ENCODE results near the gene FAM174B. TPM values are rescaled to one million over a fixed set of nuclear protein-coding genes. Genes with fewer than 3 reads are reported as not detected.

Gene FAM174B
- total and polyA plus RNA-seq, 2 experiments from 2014 or later, result 15.0 to 21.8 TPM

GRCh38 chr15:92570391-92570790 lies 85.2 kb downstream of the FAM174B start (continued):
- TF ChIP-seq, protein P1, sequence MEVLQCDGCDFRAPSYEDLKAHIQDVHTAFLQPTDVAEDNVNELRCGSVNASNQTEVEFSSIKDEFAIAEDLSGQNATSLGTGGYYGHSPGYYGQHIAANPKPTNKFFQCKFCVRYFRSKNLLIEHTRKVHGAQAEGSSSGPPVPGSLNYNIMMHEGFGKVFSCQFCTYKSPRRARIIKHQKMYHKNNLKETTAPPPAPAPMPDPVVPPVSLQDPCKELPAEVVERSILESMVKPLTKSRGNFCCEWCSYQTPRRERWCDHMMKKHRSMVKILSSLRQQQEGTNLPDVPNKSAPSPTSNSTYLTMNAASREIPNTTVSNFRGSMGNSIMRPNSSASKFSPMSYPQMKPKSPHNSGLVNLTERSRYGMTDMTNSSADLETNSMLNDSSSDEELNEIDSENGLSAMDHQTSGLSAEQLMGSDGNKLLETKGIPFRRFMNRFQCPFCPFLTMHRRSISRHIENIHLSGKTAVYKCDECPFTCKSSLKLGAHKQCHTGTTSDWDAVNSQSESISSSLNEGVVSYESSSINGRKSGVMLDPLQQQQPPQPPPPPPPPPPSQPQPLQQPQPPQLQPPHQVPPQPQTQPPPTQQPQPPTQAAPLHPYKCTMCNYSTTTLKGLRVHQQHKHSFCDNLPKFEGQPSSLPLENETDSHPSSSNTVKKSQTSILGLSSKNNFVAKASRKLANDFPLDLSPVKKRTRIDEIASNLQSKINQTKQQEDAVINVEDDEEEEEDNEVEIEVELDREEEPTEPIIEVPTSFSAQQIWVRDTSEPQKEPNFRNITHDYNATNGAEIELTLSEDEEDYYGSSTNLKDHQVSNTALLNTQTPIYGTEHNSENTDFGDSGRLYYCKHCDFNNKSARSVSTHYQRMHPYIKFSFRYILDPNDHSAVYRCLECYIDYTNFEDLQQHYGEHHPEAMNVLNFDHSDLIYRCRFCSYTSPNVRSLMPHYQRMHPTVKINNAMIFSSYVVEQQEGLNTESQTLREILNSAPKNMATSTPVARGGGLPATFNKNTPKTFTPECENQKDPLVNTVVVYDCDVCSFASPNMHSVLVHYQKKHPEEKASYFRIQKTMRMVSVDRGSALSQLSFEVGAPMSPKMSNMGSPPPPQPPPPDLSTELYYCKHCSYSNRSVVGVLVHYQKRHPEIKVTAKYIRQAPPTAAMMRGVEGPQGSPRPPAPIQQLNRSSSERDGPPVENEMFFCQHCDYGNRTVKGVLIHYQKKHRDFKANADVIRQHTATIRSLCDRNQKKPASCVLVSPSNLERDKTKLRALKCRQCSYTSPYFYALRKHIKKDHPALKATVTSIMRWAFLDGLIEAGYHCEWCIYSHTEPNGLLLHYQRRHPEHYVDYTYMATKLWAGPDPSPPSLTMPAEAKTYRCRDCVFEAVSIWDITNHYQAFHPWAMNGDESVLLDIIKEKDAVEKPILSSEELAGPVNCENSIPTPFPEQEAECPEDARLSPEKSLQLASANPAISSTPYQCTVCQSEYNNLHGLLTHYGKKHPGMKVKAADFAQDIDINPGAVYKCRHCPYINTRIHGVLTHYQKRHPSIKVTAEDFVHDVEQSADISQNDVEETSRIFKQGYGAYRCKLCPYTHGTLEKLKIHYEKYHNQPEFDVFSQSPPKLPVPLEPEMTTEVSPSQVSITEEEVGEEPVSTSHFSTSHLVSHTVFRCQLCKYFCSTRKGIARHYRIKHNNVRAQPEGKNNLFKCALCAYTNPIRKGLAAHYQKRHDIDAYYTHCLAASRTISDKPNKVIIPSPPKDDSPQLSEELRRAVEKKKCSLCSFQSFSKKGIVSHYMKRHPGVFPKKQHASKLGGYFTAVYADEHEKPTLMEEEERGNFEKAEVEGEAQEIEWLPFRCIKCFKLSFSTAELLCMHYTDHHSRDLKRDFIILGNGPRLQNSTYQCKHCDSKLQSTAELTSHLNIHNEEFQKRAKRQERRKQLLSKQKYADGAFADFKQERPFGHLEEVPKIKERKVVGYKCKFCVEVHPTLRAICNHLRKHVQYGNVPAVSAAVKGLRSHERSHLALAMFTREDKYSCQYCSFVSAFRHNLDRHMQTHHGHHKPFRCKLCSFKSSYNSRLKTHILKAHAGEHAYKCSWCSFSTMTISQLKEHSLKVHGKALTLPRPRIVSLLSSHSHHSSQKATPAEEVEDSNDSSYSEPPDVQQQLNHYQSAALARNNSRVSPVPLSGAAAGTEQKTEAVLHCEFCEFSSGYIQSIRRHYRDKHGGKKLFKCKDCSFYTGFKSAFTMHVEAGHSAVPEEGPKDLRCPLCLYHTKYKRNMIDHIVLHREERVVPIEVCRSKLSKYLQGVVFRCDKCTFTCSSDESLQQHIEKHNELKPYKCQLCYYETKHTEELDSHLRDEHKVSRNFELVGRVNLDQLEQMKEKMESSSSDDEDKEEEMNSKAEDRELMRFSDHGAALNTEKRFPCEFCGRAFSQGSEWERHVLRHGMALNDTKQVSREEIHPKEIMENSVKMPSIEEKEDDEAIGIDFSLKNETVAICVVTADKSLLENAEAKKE (CRISPR knock-in tag; IDR thresholded peaks at IDR 0.05), result no peak
- TF ChIP-seq, protein P2, sequence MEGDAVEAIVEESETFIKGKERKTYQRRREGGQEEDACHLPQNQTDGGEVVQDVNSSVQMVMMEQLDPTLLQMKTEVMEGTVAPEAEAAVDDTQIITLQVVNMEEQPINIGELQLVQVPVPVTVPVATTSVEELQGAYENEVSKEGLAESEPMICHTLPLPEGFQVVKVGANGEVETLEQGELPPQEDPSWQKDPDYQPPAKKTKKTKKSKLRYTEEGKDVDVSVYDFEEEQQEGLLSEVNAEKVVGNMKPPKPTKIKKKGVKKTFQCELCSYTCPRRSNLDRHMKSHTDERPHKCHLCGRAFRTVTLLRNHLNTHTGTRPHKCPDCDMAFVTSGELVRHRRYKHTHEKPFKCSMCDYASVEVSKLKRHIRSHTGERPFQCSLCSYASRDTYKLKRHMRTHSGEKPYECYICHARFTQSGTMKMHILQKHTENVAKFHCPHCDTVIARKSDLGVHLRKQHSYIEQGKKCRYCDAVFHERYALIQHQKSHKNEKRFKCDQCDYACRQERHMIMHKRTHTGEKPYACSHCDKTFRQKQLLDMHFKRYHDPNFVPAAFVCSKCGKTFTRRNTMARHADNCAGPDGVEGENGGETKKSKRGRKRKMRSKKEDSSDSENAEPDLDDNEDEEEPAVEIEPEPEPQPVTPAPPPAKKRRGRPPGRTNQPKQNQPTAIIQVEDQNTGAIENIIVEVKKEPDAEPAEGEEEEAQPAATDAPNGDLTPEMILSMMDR (conservative IDR thresholded peaks at IDR 0.05; ENCODE audit: low read depth in 2 of 2), result no peak
- TF ChIP-seq ETS1 (IDR thresholded peaks at IDR 0.05) (no peak), POLR2AphosphoS5 (IDR thresholded peaks at IDR 0.05; ENCODE audit: low read depth) (no peak), STAT1 (IDR thresholded peaks at IDR 0.05; ENCODE audit: unreplicated experiment) (no peak)

- Histone ChIP-seq H4K20me1 (replicated peaks; ENCODE audit: insufficient read depth) (no peaks in the 10 kb centered on the region), H3K9me2 (ENCODE audit: insufficient read depth) (peaks cover 10% of the 10 kb centered on the region; the same call in 1 of the 2 replicates), H3K27me3 (ENCODE audit: insufficient read depth) (no peaks in the 10 kb centered on the region), H3K27ac (ENCODE audit: low read depth) (no peak overlapping the region), H2AFZ (no peak overlapping the region), H3F3A (replicated peaks; ENCODE audit: low read depth) (no peaks in the 10 kb centered on the region), H3K4me1 (ENCODE audit: insufficient read depth) (no peaks in the 10 kb centered on the region), H3K79me2 (replicated peaks; ENCODE audit: insufficient read depth) (no peaks in the 10 kb centered on the region), H3K36me3 (ENCODE audit: insufficient read depth) (no peaks in the 10 kb centered on the region), H3K4me3 (no peak overlapping the region), H3K4me2 (no peak overlapping the region)
- H3K9me3 Mint-ChIP-seq, result peaks cover 4% of the 10 kb centered on the region; the same call in 1 of the 3 replicates
- ATAC-seq (no peak), DNase-seq (ENCODE audit: low spot score) (no peak)
- no peaks in the 10 kb centered on the region for H3K4me1 Mint-ChIP-seq
- no peak overlapping the region for H3K27ac Mint-ChIP-seq
- no peaks in the 10 kb centered on the region for H3K36me3 Mint-ChIP-seq (ENCODE audit: low read depth)
- TF ChIP-seq EZH2phosphoT487 (IDR thresholded peaks at IDR 0.05; ENCODE audit: unreplicated experiment), result no peak
- H3K27me3 Mint-ChIP-seq (ENCODE audit: insufficient read depth, low read depth, poor library complexity), result peaks cover 9% of the 10 kb centered on the region
- no peak overlapping the region for H3K4me3 Mint-ChIP-seq
Observed at GRCh38 chr15:92569778-92570177, 85.8 kb downstream of the FAM174B start.

Other genes with a start within 250 kb of the FAM174B start
- 108 and 119 TPM in 2 replicates for gene CHD2, start 244.5 kb upstream of the FAM174B start, total RNA-seq (2014; rRNA removed; shearing (Covaris generic))
- gene CHD2, start 244.5 kb upstream of the FAM174B start, polyA plus RNA-seq (2016; fragmentation: Nextera tagmentation; extraction: Ambion mirVana), result 112 and 130 TPM in 2 replicates

Measured in GM23338 (cell line).